Chondrocyte (in vitro differentiated cells): Measurements from ENCODE around the gene HBE1. TPM values are rescaled to one million over a fixed set of nuclear protein-coding genes. Genes with fewer than 3 reads are reported as not detected.

Experiments used
- DNase-seq: peaks from one replicate; pipeline ENCODE4 v3.0.0; 2021; ENCODE audit warnings: mixed read lengths, low spot score
- H3K27ac Mint-ChIP-seq: one replicate; pipeline ENCODE4 v1.8.0; 2021; ENCODE audit warnings: mild to moderate bottlenecking, moderate library complexity, mixed read lengths; ENCODE audit not compliant: unreplicated experiment
- H3K27me3 Mint-ChIP-seq: 2 replicates; pipeline ENCODE4 v1.8.0; 2021; ENCODE audit warnings: low read depth, mixed read lengths
- H3K36me3 Mint-ChIP-seq: 2 replicates; pipeline ENCODE4 v1.8.0; 2021; ENCODE audit warnings: low read depth, mixed read lengths
- H3K4me1 Mint-ChIP-seq: 2 replicates; pipeline ENCODE4 v1.8.0; 2021; ENCODE audit warnings: low read depth, mild to moderate bottlenecking, mixed read lengths
- H3K4me3 Mint-ChIP-seq: one replicate; pipeline ENCODE4 v1.8.0; 2021; ENCODE audit warnings: mild to moderate bottlenecking, moderate library complexity, mixed read lengths; ENCODE audit not compliant: unreplicated experiment
- H3K9me3 Mint-ChIP-seq: 2 replicates; pipeline ENCODE4 v1.8.0; 2021; ENCODE audit warnings: low read depth, mixed read lengths
- CTCF ChIP-seq: fragments of 200-600 bp; sonication (generic); IDR thresholded peaks from 2 replicates; pipeline ENCODE4 v1.5.0; 2021; ENCODE audit warnings: antibody characterized with exemption, mild to moderate bottlenecking, moderate library complexity
- total RNA-seq: library from RNA; stranded (reverse); gene quantifications from 3 replicates; pipeline ENCODE4 v1.2.1, GENCODE V29; 2021

HBE1 gene
- total RNA-seq, 1 donor from 2014 or later = not detected

GRCh38 chr11:5275369-5276110 lies 5.8 kb upstream of the HBE1 start:
- no peak for TF ChIP-seq CTCF
- no peaks in the 10 kb centered on the region for H3K36me3 Mint-ChIP-seq
- peaks cover 4% of the 10 kb centered on the region for H3K4me1 Mint-ChIP-seq
- no peaks in the 10 kb centered on the region for H3K9me3 Mint-ChIP-seq
- DNase-seq = no peak
- no peaks in the 10 kb centered on the region for H3K27me3 Mint-ChIP-seq
- no peak overlapping the region for H3K27ac Mint-ChIP-seq
- no peak overlapping the region for H3K4me3 Mint-ChIP-seq

- Mint-ChIP-seq H3K9me3 (no peaks in the 10 kb centered on the region), H3K27ac (no peak overlapping the region), H3K4me3 (no peak overlapping the region), H3K27me3 (no peaks in the 10 kb centered on the region), H3K4me1 (no peaks in the 10 kb centered on the region), H3K36me3 (no peaks in the 10 kb centered on the region)
- DNase-seq = no peak
- TF ChIP-seq CTCF = no peak
Measured at GRCh38 chr11:5274395-5274794, 4.7 kb upstream of the HBE1 start.

DNA sequence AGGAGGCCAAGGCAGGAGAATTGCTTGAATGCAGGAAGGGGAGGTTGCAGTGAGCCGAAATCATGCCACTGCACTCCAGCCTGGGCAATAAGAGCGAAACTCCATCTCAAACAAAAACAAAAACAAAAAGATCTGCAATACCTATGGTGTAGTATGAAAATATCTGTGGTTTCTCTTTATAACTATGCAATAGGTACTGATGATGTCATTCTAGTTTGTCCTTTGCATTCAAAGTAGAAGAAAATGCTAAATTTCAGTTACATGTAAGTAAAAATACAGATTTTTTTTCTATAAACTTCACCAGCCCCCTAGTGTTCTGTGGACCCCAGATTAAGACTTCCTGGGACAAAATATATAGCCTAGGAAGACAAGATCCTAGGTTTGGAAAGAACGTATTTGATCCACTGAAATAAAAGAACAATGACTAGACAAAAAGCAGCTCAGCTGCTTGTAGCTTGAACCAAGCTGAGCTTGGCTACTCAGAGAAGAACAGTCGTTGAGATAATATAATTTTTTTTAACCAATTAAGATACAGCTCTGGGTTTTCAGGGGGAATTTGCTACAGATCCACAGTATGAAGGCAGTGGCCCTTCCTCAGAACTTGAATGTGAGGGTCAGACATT lies 2.8 kb upstream of the HBE1 start:
- Mint-ChIP-seq H3K27me3 (peaks cover 8% of the 10 kb centered on the region), H3K36me3 (no peaks in the 10 kb centered on the region), H3K27ac (no peak overlapping the region), H3K9me3 (no peaks in the 10 kb centered on the region), H3K4me3 (no peak overlapping the region), H3K4me1 (no peaks in the 10 kb centered on the region)
- TF ChIP-seq CTCF = no peak
- no peak for DNase-seq

GRCh38 chr11:5267033-5267563 lies 2.6 kb downstream of the HBE1 start:
- no peak for DNase-seq
- Mint-ChIP-seq H3K27me3 (peaks cover 45% of the 10 kb centered on the region), H3K27ac (no peak overlapping the region), H3K4me1 (no peaks in the 10 kb centered on the region), H3K36me3 (no peaks in the 10 kb centered on the region), H3K9me3 (peaks cover 2% of the 10 kb centered on the region), H3K4me3 (no peak overlapping the region)
- no peak for TF ChIP-seq CTCF

GRCh38 chr11:5266609-5267008 lies 3.1 kb downstream of the HBE1 start:
- DNase-seq = no peak
- Mint-ChIP-seq H3K9me3 (peaks cover 2% of the 10 kb centered on the region), H3K27ac (no peak overlapping the region), H3K4me3 (no peak overlapping the region), H3K36me3 (no peaks in the 10 kb centered on the region), H3K27me3 (peaks cover 45% of the 10 kb centered on the region), H3K4me1 (no peaks in the 10 kb centered on the region)
- TF ChIP-seq CTCF = no peak
